ENCODE data around the gene SLC6A19.

SLC6A19 gene

GRCh38 chr5:1270933-1271914 is 69.8 kb downstream of the SLC6A19 start:
- no peak for DNase-seq

- no peak for DNase-seq
Observed at GRCh38 chr5:1272201-1272600, 70.8 kb downstream of the SLC6A19 start.

GRCh38 chr5:1273745-1274144 is 72.3 kb downstream of the SLC6A19 start:
- no peak for DNase-seq

- no peak for DNase-seq
Observed at GRCh38 chr5:1274471-1274870, 73.1 kb downstream of the SLC6A19 start.
